GM10266 (cell line): ENCODE measurements around the gene TYW1B.
"Not testable (repeated sequence)": the region's sequence is repeated elsewhere in the genome, so short reads cannot be mapped to it uniquely, and the experiment has no call there.

ENCODE experiments used
- DNase-seq: peaks from one replicate; pipeline ENCODE4 v3.0.0; 2012; ENCODE audit errors: extremely low spot score
- TF ChIP-seq, protein P1 (sequence below): IDR thresholded peaks from 2 replicates; pipeline ENCODE4 v1.5.1; 2012; ENCODE audit warnings: mild to moderate bottlenecking, low read depth; ENCODE audit not compliant: control insufficient read depth, insufficient read depth; ENCODE audit errors: missing control alignments

TYW1B gene

DNA sequence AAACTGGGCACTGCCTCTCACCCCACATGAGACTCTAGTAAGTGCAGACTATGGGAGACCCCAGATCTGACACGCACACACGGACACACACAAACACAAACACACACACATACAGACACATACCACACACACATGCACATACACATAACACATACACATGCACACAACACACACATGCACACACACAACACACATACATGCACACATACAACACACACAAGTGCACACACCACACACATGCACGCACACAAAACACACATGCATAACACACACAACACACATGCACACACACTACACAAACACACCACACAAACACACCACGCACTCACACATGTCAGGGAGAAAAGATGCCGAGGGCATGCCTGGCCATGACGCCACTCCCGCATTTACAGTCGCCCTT lies 205.5 kb downstream of the TYW1B start:
- no peak for DNase-seq
- TF ChIP-seq, protein P1, sequence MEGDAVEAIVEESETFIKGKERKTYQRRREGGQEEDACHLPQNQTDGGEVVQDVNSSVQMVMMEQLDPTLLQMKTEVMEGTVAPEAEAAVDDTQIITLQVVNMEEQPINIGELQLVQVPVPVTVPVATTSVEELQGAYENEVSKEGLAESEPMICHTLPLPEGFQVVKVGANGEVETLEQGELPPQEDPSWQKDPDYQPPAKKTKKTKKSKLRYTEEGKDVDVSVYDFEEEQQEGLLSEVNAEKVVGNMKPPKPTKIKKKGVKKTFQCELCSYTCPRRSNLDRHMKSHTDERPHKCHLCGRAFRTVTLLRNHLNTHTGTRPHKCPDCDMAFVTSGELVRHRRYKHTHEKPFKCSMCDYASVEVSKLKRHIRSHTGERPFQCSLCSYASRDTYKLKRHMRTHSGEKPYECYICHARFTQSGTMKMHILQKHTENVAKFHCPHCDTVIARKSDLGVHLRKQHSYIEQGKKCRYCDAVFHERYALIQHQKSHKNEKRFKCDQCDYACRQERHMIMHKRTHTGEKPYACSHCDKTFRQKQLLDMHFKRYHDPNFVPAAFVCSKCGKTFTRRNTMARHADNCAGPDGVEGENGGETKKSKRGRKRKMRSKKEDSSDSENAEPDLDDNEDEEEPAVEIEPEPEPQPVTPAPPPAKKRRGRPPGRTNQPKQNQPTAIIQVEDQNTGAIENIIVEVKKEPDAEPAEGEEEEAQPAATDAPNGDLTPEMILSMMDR = no peak

DNA sequence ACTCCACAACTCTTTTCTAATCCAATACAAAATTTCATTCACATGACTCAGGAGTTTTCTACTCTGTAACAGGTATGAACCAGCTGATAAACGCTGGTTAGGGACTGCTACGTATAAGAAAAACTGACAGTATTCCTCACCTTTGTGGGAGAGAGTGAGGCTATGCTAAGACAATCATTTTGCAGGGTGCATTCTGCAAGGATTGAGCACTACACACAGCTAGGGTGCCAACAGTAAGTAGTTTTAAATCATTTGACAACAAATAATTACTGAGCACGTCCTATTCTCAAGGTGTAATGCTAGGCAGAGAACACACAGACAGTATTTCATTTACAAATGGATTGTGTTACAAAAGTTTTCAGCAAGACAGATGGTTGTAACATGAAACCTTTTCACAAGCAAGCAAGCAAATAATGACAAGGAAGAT lies 206.2 kb downstream of the TYW1B start:
- not testable (repeated sequence) for DNase-seq

DNA sequence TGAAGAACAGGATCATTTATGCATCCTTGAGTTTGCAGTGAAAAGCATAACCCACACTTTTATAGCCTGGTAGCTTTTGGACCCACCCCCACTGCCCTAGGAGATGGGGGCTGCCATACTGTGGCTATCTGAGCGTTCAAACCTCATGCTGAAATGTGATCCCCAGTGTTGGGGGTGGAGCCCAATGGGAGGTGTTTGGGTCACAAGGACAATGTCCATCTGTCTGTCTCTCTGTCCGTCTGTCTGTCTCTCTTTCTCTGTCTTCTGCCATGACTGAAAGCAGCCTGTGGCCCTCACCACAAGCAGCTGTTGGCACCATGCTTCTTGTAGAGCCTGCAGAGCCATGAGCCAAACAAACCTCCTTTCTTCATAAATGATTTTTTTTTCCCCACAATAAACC lies 207.1 kb downstream of the TYW1B start:
- DNase-seq = not testable (repeated sequence)

DNA sequence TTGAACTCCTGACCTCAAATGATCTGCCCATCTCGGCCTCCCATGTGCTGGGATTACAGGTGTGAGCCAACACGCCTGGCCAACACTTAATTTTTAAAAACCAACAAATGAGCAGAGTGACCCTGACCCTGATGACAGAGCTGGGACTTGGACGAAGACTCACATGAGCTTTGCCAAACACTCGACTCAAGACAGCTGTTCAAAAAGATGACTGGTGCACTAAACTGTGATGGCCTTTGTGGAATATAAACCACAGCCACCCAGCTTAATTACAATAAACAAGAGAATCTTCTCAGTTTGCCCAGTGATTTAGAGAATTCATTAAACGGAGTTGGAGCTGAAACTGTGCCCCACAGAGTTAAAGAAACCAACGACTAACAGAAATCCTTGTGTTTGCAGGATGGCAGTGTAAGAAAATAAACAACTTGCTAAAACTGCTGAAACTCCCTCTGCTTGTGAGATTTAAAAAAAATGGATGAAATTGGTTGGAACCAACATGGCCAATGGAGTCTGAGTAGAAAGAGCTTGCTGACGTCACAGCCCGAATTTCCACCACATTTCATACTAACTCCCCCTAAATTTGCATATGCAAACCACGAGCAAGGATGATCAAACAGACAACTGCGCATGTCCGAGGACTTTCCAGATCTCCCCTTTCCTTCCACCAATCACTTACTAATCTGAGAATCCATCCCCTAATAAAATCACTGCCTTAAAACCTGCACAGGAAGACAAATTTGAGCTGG lies 209.4 kb downstream of the TYW1B start:
- DNase-seq = not testable (repeated sequence)

DNA sequence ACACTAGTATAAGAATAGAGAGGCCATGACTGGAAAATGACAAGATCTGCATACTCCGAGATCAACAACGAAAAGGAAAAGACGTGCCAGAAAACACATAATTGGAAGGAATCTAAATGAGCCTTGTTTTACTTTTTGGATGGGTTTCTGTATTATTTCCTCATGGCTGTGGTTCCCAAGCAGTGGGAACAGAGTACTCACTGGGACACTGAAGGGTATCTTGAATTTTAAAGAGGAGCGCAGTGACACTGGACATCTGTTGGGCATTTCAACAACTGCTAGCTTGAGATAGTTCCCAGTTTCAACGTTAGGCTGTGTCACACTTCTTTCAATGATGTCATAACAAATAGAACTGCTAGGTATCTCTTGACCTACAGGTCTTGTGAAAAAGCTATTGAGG lies 218.2 kb downstream of the TYW1B start:
- DNase-seq = not testable (repeated sequence)

DNA sequence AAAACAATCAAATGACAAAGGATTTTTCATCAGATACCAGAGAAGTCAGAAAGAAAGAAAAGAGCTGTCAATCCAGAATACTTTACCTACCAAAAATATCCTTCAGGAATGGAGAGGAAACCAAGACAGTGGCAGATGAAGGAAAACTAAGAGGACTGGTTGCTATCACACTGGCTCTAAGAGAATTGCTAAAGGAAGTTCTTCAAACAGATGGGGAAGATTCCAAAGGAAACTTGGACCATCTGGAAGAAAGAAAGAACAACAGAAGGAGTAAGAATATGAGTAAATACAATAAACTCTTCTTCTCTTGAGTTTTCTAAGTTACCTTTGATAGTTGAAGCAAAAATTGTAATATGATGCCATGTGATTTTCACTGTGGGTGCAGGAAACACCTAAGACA lies 220.0 kb downstream of the TYW1B start:
- DNase-seq = not testable (repeated sequence)

DNA sequence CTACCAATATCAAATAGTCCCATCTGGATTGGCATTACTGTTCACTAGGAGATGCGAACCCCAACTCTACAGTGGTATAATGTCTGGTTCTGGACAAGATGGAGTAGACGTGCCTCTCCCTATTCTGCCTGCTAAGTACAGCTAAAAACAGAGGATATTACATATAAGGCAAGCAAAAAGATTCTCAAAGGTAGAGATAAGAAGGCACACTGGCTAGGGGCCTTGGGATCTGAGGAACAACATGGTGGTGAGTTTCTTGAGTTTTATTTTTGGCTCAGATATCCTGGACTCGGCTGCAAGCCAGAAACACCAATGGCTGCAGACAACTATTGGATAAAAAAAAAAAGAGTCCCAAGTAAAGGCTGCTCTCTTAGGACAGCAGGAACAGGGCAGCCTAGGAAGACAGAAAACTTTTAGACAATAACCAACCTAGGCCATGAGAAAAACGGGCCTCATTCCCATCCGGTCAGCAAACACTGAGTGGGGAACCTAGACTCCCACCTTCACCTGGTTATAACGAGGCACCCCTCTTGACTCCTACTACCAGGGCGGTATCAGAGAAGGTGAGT lies 222.1 kb downstream of the TYW1B start:
- DNase-seq = not testable (repeated sequence)

DNA sequence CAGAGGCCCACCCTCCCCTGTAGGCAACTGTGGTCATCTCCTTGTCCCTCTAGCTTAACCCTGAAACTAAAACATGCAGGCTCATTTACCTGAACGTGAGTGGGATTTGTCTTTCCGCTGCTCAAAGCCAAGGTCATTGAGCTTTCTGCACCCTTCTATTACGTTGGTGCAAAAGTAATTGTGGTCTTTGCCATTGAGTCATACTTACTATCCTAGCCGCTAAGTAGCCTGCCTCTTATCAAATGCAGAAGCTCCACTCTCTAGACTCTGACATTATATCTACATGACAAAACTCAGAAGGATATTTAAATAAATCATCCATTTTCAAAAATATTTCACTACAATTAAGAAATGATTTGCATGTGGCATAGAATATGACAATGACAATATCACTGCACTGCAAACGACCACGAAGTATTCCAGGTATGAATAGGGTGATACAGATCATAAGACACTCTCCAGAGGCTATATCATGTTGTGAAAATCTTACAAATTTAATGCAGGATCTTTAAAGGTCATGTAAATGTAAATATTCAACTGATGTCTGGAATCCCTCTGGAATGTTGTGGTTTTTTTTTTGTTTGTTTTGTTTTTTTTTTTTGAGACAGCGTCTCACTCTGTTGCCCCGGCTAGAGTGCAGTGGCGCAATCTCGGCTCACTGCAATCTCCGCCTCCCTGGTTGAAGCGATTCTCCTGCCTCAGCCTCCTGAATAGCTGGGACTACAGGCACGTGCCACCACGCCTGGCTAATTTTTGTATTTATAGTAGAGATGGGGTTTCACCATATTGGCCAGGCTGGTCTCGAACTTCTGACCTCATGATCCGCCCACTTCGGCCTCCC lies 223.0 kb downstream of the TYW1B start:
- not testable (repeated sequence) for DNase-seq

DNA sequence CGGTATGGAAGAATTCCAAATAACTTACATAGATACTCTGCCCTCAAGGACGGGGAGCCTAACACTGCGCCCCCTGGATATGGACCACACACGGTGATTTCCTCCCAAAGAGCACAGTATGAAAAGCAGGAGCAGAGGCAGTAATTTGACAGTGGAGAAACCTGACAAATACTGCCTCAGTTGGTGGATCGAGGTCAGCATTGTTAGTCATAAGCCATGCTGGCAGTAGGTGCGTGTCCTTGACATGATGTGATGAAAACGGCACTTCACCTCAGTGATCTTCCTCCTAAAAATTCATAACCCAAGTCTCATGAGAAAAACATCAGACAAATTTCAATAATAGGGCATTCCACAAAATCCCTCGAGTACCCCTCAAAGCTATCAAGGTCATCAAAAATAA lies 224.5 kb downstream of the TYW1B start:
- not testable (repeated sequence) for DNase-seq

DNA sequence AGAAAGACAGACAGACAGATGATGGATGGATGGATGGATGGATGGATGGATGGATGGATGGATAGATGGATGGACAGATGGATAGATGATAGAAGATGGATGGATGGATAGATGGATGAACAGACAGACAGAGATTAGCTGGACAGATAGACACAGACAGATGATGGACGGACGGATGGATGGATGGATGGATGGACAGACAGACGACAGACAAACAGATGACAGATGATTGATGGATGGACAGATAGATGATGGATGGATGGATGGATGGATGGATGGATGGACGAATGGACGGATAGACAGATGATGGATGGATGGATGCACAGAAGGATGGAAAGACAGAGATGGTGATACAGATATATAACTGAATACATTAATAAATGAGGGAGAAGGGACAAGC lies 224.9 kb downstream of the TYW1B start:
- no peak for DNase-seq
- TF ChIP-seq, protein P1 = no peak

DNA sequence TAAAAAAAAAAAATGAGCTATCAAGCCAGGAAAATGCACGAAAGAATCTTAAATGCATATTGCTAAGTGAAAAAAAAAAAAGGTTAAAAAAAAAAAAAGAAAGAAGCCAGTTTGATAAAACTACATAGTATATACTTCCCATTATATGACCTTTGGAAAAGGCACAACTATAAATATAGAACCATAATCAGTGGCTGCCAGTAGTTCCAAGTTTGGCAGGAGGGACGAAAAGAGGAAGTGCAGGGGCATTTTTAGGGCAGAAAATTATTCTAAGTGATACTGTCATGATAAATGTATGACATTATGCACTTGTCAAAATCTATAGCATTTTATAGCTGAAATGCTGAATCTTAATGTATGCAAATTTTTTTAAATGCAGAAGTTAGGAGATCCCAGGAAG lies 226.3 kb downstream of the TYW1B start:
- not testable (repeated sequence) for DNase-seq

DNA sequence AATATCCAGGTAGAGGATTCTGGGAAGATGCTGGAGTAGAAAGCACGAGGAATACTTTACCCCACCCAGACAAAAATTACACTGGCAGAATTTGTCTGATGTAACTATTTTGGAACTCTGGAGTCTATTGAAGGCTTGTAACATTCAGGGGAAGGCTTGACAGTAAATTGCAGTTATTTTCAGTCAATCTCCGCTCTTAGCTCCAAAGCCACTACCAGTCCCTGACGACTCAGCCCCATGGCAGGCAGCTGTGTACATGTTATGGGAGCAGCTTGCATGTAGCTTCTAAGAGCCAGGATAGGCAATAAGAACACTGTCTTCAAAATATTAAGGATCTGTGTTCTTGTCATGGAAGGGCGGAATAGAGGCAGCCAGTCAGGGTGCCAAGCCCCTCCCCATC lies 238.0 kb downstream of the TYW1B start:
- not testable (repeated sequence) for DNase-seq

DNA sequence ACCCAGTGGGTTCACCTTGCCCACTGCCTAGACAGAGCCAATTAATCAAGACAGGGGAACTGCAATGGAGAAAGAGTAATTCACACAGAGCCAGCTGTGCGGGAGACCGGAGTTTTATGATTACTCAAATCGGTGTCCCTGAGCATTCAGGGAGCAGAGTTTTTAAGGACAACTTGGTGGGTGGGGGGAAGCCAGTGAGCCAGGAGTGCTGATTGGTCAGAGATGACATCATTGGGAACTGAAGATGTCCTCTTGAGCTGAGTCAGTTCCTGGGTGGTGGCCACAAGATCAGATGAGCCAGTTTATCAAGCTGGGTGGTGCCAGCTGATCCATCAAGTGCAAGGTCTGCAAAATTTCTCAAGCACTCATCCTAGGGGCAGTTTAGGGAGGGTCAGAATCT lies 240.7 kb downstream of the TYW1B start:
- DNase-seq = not testable (repeated sequence)

DNA sequence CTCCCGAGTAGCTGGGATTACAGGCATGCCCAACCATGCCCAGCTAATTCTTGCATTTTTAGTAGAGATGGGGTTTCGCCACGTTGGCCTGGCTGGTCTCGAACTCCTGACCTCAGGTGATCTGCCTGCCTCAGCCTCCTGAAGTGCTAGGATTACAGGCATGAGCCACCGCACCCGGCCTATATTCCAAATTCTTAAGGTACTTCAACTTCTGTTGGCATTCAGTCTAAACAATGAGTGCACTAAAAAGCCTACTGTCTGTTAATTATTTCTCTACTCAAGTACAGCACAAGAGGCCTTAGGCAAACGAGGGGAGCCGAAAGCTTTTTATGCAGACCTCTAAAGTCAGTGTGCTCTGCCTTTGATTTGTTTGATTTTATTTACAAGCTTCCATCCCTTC lies 243.4 kb downstream of the TYW1B start:
- DNase-seq = not testable (repeated sequence)

DNA sequence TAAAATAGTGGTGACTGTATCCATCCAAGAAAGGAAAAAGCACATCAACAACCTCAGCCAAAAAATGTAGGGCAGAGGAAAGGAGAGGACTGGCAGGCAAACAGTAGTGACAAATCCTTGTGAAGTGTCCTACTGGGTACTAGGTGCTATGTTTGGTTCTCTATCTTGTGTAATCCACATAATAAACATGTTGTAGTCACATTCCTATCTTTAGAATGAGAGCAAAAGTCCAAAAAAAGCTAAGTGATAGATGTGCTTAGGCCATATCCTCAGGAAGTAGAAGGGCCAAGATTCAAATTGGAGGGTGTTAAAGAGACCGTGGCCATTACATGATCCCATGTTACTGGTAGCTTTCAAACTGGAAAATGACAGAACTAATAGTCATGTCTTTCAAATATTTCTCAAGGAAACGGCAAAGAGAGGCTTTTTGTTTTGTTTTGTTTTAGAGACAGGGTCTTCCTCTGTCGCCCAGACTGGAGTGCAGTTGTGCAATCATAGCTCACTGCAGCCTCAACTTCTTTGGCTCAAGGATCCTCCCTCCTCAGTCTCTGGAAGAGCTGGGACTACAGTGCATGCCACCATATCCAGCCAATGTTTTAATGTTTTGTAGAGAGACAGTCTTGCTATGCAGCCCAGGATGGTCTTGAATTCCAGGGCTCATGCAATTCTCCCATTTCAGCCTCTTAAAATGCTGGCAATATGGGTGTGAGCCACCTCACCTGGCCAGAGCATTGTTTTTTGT lies 244.2 kb downstream of the TYW1B start:
- not testable (repeated sequence) for DNase-seq

DNA sequence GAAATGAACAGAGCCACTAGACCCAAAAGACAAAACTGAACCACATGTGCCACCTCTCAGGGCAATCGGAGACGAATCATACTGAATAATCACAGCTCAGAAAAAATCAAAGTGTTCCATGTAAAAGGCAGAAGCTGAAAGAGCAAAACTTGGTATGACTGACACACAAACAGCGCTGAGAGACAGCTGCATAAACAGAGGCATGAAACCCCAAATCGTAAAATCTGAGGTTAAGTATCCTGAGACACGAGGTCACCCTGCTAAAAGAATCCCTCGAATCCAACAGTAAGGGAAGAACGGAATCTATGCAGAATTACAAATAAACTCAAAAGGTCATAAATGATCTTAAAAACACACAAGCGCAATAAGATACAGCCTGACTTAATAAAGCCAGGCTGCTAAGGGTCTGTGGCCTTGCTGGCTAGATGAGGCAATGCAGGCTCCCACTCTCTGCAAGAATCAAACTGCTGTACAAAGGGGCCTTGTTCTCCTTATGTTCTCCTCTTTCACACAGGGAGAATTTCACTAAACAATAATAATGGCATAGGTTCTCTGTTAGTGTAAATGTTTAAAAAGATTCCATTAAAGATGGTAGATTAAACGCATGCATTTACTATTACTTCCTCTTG lies 247.7 kb downstream of the TYW1B start:
- DNase-seq = not testable (repeated sequence)
